K562 (cell line): ENCODE data around the gene LINGO3.

ENCODE experiments used
- CTCF ChIP-seq, 3 experiments: IDR thresholded peaks in 2 of 3; conservative IDR thresholded peaks in 1 of 3; 2 replicates each; pipeline ENCODE4 v1.5.1; 2011 to 2012; ENCODE audit warnings: low read length in 3 of 3, mild to moderate bottlenecking in 3 of 3, control low read depth in 2 of 3, improper control_type of control experiment in 1 of 3, inconsistent platforms in 1 of 3, low read depth in 1 of 3, mixed read lengths in 1 of 3, moderate library complexity in 1 of 3; ENCODE audit not compliant: insufficient read depth in 2 of 3
- EZH2 ChIP-seq: IDR thresholded peaks from 2 replicates; pipeline ENCODE4 v1.6.1; 2012; ENCODE audit warnings: low read depth, mild to moderate bottlenecking, inconsistent platforms, low read length, borderline replicate concordance
- FOXA1 ChIP-seq: fragments of 450-650 bp; IDR thresholded peaks from 2 replicates; pipeline ENCODE4 v1.6.1; 2016; ENCODE audit warnings: mild to moderate bottlenecking, borderline replicate concordance
- PBX2 ChIP-seq, 2 experiments: IDR thresholded peaks in 1 of 2; conservative IDR thresholded peaks in 1 of 2; 2 replicates each; pipeline ENCODE4 v1.6.1; 2016; ENCODE audit warnings: low read depth in 2 of 2, mild to moderate bottlenecking in 1 of 2, missing compliant biosample characterization in 1 of 2, missing genetic modification characterization in 1 of 2, moderate library complexity in 1 of 2
- POLR2AphosphoS2 ChIP-seq: IDR thresholded peaks from 2 replicates; pipeline ENCODE4 v1.6.1; 2012; ENCODE audit warnings: low read length, improper control_type of control experiment

- TF ChIP-seq PBX2 (CRISPR knock-in tag; IDR thresholded peaks at IDR 0.05; ENCODE audit: low read depth) (no peak), PBX2 (tag; conservative IDR thresholded peaks at IDR 0.05; ENCODE audit: low read depth) (no peak), CTCF (IDR thresholded peaks at IDR 0.05 in 2 of 3, conservative IDR thresholded peaks at IDR 0.05 in 1 of 3; ENCODE audit: insufficient read depth in 2 of 3, low read depth in 1 of 3, low read length in 3 of 3) (no peak), EZH2 (no peak), POLR2AphosphoS2 (no peak), FOXA1 (no peak)
These were observed 24.0 kb downstream of the LINGO3 start for GRCh38 chr19:2283835-2284507.
